Kidney (tissue), 14 donors: ENCODE data around the gene DPP6. TPM values are rescaled to one million over a fixed set of nuclear protein-coding genes. Genes with fewer than 3 reads are reported as not detected.

Source experiments
- DNase-seq, 5 donors: peaks; one replicate each; pipeline ENCODE4 v3.0.0-alpha.2; 2013 to 2020
- FAIRE-seq: peaks from 2 replicates; lab custom pipeline; 2012; peaks lifted over from hg19 to GRCh38; lab: Jason Lieb, UNC
- H3K27ac ChIP-seq, 2 donors: one replicate each; pipeline ENCODE4 v1.7.0; 2013; ENCODE audit warnings: low read depth in 2 of 2, low read length in 2 of 2, inconsistent platforms in 1 of 2
- H3K27me3 ChIP-seq: one replicate; pipeline ENCODE4 v1.7.1; 2013; ENCODE audit warnings: low read length, inconsistent platforms; ENCODE audit not compliant: control insufficient read depth, insufficient read depth
- H3K36me3 ChIP-seq, 3 donors: one replicate each; pipeline versions ENCODE4 v1.7.0 to v1.7.1; 2013; ENCODE audit warnings: low read length in 3 of 3, control low read depth in 1 of 3, inconsistent platforms in 1 of 3; ENCODE audit not compliant: insufficient read depth in 3 of 3, control insufficient read depth in 2 of 3
- H3K4me1 ChIP-seq, 3 donors: one replicate each; pipeline versions ENCODE4 v1.7.0 to v1.7.1; 2013; ENCODE audit warnings: low read length in 3 of 3, inconsistent platforms in 1 of 3, low read depth in 1 of 3; ENCODE audit not compliant: control insufficient read depth in 2 of 3, insufficient read depth in 2 of 3
- H3K4me3 ChIP-seq, 3 donors: one replicate each; pipeline versions ENCODE4 v1.7.0 to v1.8.1; 2013; ENCODE audit warnings: low read length in 3 of 3, control low read depth in 1 of 3, inconsistent platforms in 1 of 3
- H3K9ac ChIP-seq, 3 donors: one replicate each; pipeline versions ENCODE4 v1.7.0 to v1.7.1; 2013; ENCODE audit warnings: low read length in 3 of 3, control low read depth in 1 of 3, inconsistent platforms in 1 of 3
- H3K9me3 ChIP-seq, 3 donors: one replicate each; pipeline versions ENCODE4 v1.7.0 to v1.7.1; 2013; ENCODE audit warnings: low read length in 3 of 3, control low read depth in 1 of 3, inconsistent platforms in 1 of 3; ENCODE audit not compliant: control insufficient read depth in 2 of 3, insufficient read depth in 1 of 3
- CTCF ChIP-seq: IDR thresholded peaks from 3 replicates; pipeline ENCODE4 v1.5.1; 2012; ENCODE audit warnings: mild to moderate bottlenecking, moderate library complexity, borderline replicate concordance; ENCODE audit not compliant: insufficient read depth; ENCODE audit errors: extremely low read depth
- intact Hi-C: fragments of 100-400 bp; cut with DNase I; formaldehyde crosslinking; loops from one replicate; pipeline ENCODE4 v1.11.1; 2022
- polyA plus RNA-seq: library from polyadenylated mRNA; stranded (reverse); fragments of 350-450 nt; fragmentation: Illumina TruSeq; extraction: RNeasy Lipid Tissue Mini Kit (QIAGEN cat#74804); gene quantifications from one replicate; pipeline ENCODE4 v1.2.3, GENCODE V29; 2014; ENCODE audit warnings: low read depth, low replicate concordance; ENCODE audit not compliant: insufficient read depth
- total RNA-seq: library from RNA; stranded (reverse); fragmentation: NEBNext Ultra II Directional; extraction: Animal tissue kit (Norgen Biotek cat#: 25700); gene quantifications from one replicate; pipeline ENCODE4 v1.2.1, GENCODE V29; 2021
- donor health status: control.
- donor health status: control.
- donor health status: control.
- donor health status: control.
- donor health status: control.
- donor health status: DM: yes; HTN: yes; CAD: no.
- donor health status: Normal renal cell carcinoma (clear cell type).

The DPP6 gene
- total and polyA plus RNA-seq, 2 donors from 2014 or later = 1.8 to 6.9 TPM

GRCh38 chr7:154853063-154853726, 801.0 kb downstream of the DPP6 start:
- Histone ChIP-seq H3K9me3 (no peaks in the 10 kb centered on the region), H3K27me3 (no peaks in the 10 kb centered on the region), H3K36me3 (no peaks in the 10 kb centered on the region), H3K4me1 (peaks cover 0 to 2% (median 0%) of the 10 kb centered on the region in 3 donors), H3K27ac (no peak overlapping the region), H3K9ac (no peak overlapping the region), H3K4me3 (no peak overlapping the region)
- intact Hi-C loops = no loop called here
- no peak for FAIRE-seq
- DNase-seq = no peak
- no peak for TF ChIP-seq CTCF

DNA sequence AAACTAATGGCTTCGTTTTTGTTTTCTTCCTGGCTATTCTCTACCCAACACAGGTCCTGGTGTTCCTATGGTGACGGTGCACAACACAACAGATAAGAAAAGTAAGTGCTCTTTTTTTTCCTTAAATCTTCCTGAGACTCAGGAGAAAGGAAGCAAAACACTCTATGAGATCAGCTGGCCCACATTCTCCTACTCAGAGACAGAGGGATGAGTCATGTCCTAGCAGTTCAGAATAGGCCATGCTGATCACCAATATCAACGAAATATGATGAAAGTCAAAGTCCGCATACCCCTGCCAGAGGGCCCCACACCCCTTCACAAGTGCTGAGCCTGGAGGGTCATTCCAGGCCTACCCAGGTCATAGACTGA, 801.5 kb downstream of the DPP6 start:
- Histone ChIP-seq H3K27ac (no peak overlapping the region), H3K4me1 (peaks cover 0 to 2% (median 0%) of the 10 kb centered on the region in 3 donors), H3K9me3 (no peaks in the 10 kb centered on the region), H3K4me3 (no peak overlapping the region), H3K36me3 (no peaks in the 10 kb centered on the region), H3K9ac (no peak overlapping the region), H3K27me3 (no peaks in the 10 kb centered on the region)
- TF ChIP-seq CTCF = no peak
- intact Hi-C loops = no loop called here
- FAIRE-seq = no peak
- DNase-seq = no peak

DNA sequence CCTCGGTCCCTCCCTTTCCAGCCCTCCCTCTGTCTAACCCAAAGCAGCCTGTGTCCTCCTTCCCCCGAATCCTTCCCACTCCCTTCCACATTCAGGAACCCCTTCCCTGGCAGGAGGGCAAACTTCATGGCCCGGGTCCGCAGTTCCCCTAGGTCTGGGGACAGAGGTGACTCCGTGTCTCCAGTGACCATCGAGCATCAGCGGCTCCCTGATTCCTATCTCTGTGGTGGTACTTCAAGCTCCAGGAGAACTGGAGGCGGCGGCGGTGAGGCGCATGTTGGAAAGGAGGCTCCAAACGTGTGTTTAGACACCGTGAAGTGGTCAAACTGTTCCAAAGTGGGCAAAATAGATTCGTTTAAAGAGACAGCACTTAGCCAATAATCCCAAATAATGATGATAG, 802.6 kb downstream of the DPP6 start:
- Histone ChIP-seq H3K9ac (no peak overlapping the region), H3K9me3 (no peaks in the 10 kb centered on the region), H3K27ac (no peak overlapping the region), H3K36me3 (no peaks in the 10 kb centered on the region), H3K4me3 (no peak overlapping the region), H3K27me3 (no peaks in the 10 kb centered on the region), H3K4me1 (peaks cover 0 to 2% (median 0%) of the 10 kb centered on the region in 3 donors)
- no peak for DNase-seq
- no peak for FAIRE-seq
- intact Hi-C loops = no loop called here
- TF ChIP-seq CTCF = no peak

- FAIRE-seq = no peak
- Histone ChIP-seq H3K9ac (no peak overlapping the region), H3K4me3 (no peak overlapping the region), H3K36me3 (no peaks in the 10 kb centered on the region), H3K4me1 (peaks cover 0 to 2% (median 0%) of the 10 kb centered on the region in 3 donors), H3K27me3 (no peaks in the 10 kb centered on the region), H3K9me3 (no peaks in the 10 kb centered on the region), H3K27ac (no peak overlapping the region)
- no peak for DNase-seq
- TF ChIP-seq CTCF = no peak
- intact Hi-C loops = no loop called here
Measured at GRCh38 chr7:154855366-154855765, 803.2 kb downstream of the DPP6 start.
